HepG2 (cell line): ENCODE data around the gene LRRC45. TPM values are rescaled to one million over a fixed set of nuclear protein-coding genes. Genes with fewer than 3 reads are reported as not detected.
A peak's percentile ranks its signal among the peaks of the same experiment; 100 is the strongest.

Experiments
- CCDC6 ChIP-seq: sonication (generic); formaldehyde crosslinking; IDR thresholded peaks from 2 replicates; pipeline ENCODE4 v1.8.1; 2022; ENCODE audit warnings: mild to moderate bottlenecking, missing genetic modification reagents, moderate library complexity
- CHD2 ChIP-seq: IDR thresholded peaks from 2 replicates; pipeline ENCODE4 v1.6.1; 2011; ENCODE audit warnings: low read depth, low read length, improper control_type of control experiment
- DMAP1 ChIP-seq: IDR thresholded peaks from 2 replicates; pipeline ENCODE4 v1.6.1; 2016
- GATA4 ChIP-seq: sonication (generic); IDR thresholded peaks from 2 replicates; pipeline ENCODE4 v1.6.1; 2016; ENCODE audit warnings: antibody characterized with exemption, low read depth, borderline replicate concordance
- HNRNPH1 ChIP-seq: fragments of 200-400 bp; formaldehyde crosslinking; optimal IDR thresholded peaks from 2 replicates; pipeline ENCODE3; 2017; ENCODE audit warnings: mild to moderate bottlenecking, low read depth, low read length
- PCBP2 ChIP-seq: fragments of 200-400 bp; formaldehyde crosslinking; optimal IDR thresholded peaks from 2 replicates; pipeline ENCODE3; 2018; ENCODE audit warnings: low read length, low read depth; ENCODE audit not compliant: poor library complexity, severe bottlenecking
- POLR2A ChIP-seq, 2 experiments: IDR thresholded peaks; 2 replicates each; pipeline ENCODE4 v1.6.1; 2011; ENCODE audit warnings: low read depth in 2 of 2, low read length in 2 of 2, mild to moderate bottlenecking in 1 of 2, moderate library complexity in 1 of 2; ENCODE audit not compliant: insufficient read depth in 1 of 2
- POLR2AphosphoS5 ChIP-seq: IDR thresholded peaks from 2 replicates; pipeline ENCODE4 v1.6.1; 2012; ENCODE audit warnings: low read depth, low read length
- PRPF4 ChIP-seq: fragments of 200-400 bp; formaldehyde crosslinking; IDR thresholded peaks from 2 replicates; pipeline ENCODE4 v1.6.1; 2016; ENCODE audit warnings: low read length, low read depth; ENCODE audit not compliant: poor library complexity, severe bottlenecking
- RFX5 ChIP-seq: IDR thresholded peaks from 2 replicates; pipeline ENCODE4 v1.6.1; 2011; ENCODE audit warnings: low read depth, low read length, improper control_type of control experiment
- SIX4 ChIP-seq: sonication (generic); formaldehyde crosslinking; IDR thresholded peaks from 2 replicates; pipeline ENCODE4 v1.4.0; 2020; ENCODE audit warnings: missing genetic modification reagents
- SP4 ChIP-seq: sonication (generic); formaldehyde crosslinking; IDR thresholded peaks from 2 replicates; pipeline ENCODE4 v1.8.1; 2023; ENCODE audit warnings: mild to moderate bottlenecking, missing genetic modification reagents
- SYNCRIP ChIP-seq: fragments of 200-400 bp; formaldehyde crosslinking; IDR thresholded peaks from 2 replicates; pipeline ENCODE4 v1.6.1; 2018; ENCODE audit warnings: mild to moderate bottlenecking, low read depth, low read length; ENCODE audit not compliant: insufficient read depth
- TBL1XR1 ChIP-seq: fragments of 150-350 bp; IDR thresholded peaks from 2 replicates; pipeline ENCODE4 v1.6.1; 2014; ENCODE audit warnings: borderline replicate concordance, low read length; ENCODE audit not compliant: partially characterized antibody
- ZNF12 ChIP-seq: sonication (generic); formaldehyde crosslinking; IDR thresholded peaks from 2 replicates; pipeline ENCODE4 v1.5.0; 2020; ENCODE audit warnings: missing genetic modification reagents
- ZNF20 ChIP-seq: sonication (generic); formaldehyde crosslinking; IDR thresholded peaks from 2 replicates; pipeline ENCODE4 v1.4.0; 2020; ENCODE audit warnings: mild to moderate bottlenecking, moderate library complexity, missing genetic modification reagents
- ZNF382 ChIP-seq: sonication (generic); formaldehyde crosslinking; IDR thresholded peaks from 2 replicates; pipeline ENCODE4 v1.5.0; 2020; ENCODE audit warnings: missing genetic modification reagents, mild to moderate bottlenecking, borderline replicate concordance
- ZNF431 ChIP-seq: sonication (generic); formaldehyde crosslinking; IDR thresholded peaks from 2 replicates; pipeline ENCODE4 v1.9.0; 2022; ENCODE audit warnings: missing genetic modification reagents, low read depth, mild to moderate bottlenecking, borderline replicate concordance
- ZNF615 ChIP-seq: sonication (generic); formaldehyde crosslinking; IDR thresholded peaks from 2 replicates; pipeline ENCODE4 v1.5.0; 2020; ENCODE audit warnings: mild to moderate bottlenecking, missing genetic modification reagents, borderline replicate concordance
- ZNF768 ChIP-seq: sonication (generic); formaldehyde crosslinking; IDR thresholded peaks from 2 replicates; pipeline ENCODE4 v1.4.0; 2020; ENCODE audit warnings: missing genetic modification reagents
- ZNF773 ChIP-seq: sonication (generic); formaldehyde crosslinking; IDR thresholded peaks from 2 replicates; pipeline ENCODE4 v1.4.0; 2020; ENCODE audit warnings: missing genetic modification reagents, borderline replicate concordance
- ZNF781 ChIP-seq: sonication (generic); formaldehyde crosslinking; IDR thresholded peaks from 2 replicates; pipeline ENCODE4 v1.5.1; 2020; ENCODE audit warnings: borderline replicate concordance, mild to moderate bottlenecking, missing genetic modification reagents; ENCODE audit errors: not compliant biosample characterization
- ZSCAN29 ChIP-seq: sonication (generic); formaldehyde crosslinking; conservative IDR thresholded peaks from 2 replicates; pipeline ENCODE4 v1.4.0; 2020; ENCODE audit warnings: mild to moderate bottlenecking, missing genetic modification reagents
- polyA plus RNA-seq, 8 experiments: library from polyadenylated mRNA; depleted of rRNA in 3 of 8; stranded (reverse) in 7 of 8; unstranded in 1 of 8; fragments of >200 nt; fragmentation: Illumina TruSeq in 4 of 8; extraction: Trizol in 4 of 8; gene quantifications; 2 replicates each; pipeline versions ENCODE4 v1.2.1 to v1.2.3, GENCODE V29; 2011 to 2016; ENCODE audit warnings: low read depth in 4 of 8, missing spikeins in 1 of 8, mixed read lengths in 1 of 8; ENCODE audit not compliant: insufficient read depth in 1 of 8
- total RNA-seq, 5 experiments: library from RNA; depleted of rRNA; stranded (reverse); fragments of >200 nt; fragmentation: Illumina TruSeq; extraction: Trizol; gene quantifications; 2 replicates each; pipeline ENCODE4 v1.2.3, GENCODE V29; 2016; ENCODE audit warnings: low read depth in 1 of 5
- TF ChIP-seq, protein P1 (sequence below): sonication (generic); formaldehyde crosslinking; IDR thresholded peaks from 2 replicates; pipeline ENCODE4 v1.8.0; 2023; ENCODE audit warnings: mild to moderate bottlenecking, missing genetic modification reagents
- TF ChIP-seq, protein P2 (sequence below): sonication (generic); formaldehyde crosslinking; IDR thresholded peaks from 2 replicates; pipeline ENCODE4 v1.4.0; 2020; ENCODE audit warnings: mild to moderate bottlenecking, missing genetic modification reagents

Gene LRRC45
- total and polyA plus RNA-seq, 2 of the 13 experiments (the other 11 are each of a cell fraction or from before 2014, with no cell fraction given) = 11.6 to 48.1 TPM

DNA sequence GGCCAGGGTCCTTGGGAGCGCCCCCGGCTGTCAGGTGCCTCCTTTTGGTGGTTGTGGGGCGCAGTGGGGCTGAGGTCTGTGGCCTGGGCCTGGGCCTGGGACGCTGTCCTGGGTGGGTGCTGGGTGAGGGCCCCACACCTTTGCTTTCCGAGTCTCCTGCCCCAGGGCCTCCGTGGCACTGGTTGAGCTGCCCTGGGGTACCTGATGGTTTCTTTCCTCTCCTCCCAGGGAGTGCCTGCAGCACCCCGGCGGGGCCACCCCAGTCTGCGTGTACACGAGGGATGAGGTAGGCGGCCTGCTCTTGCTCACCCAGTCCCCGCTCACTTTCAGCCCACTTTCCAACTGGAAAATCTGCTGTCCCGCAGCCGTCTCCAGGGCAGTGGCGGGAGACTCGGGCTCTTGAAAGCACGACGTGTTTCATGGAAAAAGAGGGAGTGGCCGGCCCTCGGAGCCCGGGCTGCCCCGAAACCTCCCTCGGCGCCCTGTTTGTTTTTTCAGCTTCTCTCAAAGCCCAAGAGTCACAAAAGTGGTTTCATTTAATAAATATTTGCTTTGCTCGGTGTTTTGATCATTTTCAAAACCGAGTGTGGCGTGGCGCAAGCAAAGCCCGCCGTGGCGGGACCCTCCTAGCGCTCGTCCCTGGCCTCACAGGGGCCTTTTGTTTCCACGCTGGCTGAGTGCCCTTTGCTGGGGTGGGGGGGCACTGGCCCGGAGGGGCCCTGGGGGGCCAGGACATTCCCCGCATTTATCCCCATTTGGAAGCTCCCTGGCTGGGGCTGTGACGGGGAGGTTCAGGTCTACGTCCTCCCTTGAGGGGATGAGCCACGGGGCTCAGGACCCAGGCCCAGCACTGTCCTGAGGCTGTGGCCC is 28.3 kb upstream of the LRRC45 start (continued):
- no peak for TF ChIP-seq ZNF615 (CRISPR knock-in tag)
- peak; percentile 13; the same call in 1 of the 2 replicates for TF ChIP-seq RFX5
- TF ChIP-seq SIX4 = no peak
- peak; percentile 34 for TF ChIP-seq HNRNPH1
- no peak; the same call in 1 of the 2 replicates for TF ChIP-seq ZNF768
- no peak; the same call in 1 of the 2 replicates for TF ChIP-seq DMAP1 (CRISPR knock-in tag)
- peak; percentile 65 for TF ChIP-seq TBL1XR1
- TF ChIP-seq GATA4 = no peak
- TF ChIP-seq SYNCRIP = no peak
- peak; percentile 39; the same call in 1 of the 2 replicates for TF ChIP-seq CHD2
- TF ChIP-seq ZNF12 = peak; percentile 11; the same call in 1 of the 2 replicates
- TF ChIP-seq ZNF20 (CRISPR knock-in tag) = 0 out of 2 replicates have a peak, but pooled peaks have one; percentile 36
- TF ChIP-seq ZNF382 (CRISPR knock-in tag) = no peak
- peak; percentile 55 for TF ChIP-seq POLR2AphosphoS5
- TF ChIP-seq, protein P1, sequence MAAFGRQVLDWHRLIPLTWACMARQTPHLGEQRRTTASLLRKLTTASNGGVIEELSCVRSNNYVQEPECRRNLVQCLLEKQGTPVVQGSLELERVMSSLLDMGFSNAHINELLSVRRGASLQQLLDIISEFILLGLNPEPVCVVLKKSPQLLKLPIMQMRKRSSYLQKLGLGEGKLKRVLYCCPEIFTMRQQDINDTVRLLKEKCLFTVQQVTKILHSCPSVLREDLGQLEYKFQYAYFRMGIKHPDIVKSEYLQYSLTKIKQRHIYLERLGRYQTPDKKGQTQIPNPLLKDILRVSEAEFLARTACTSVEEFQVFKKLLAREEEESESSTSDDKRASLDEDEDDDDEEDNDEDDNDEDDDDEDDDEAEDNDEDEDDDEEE (CRISPR knock-in tag) = no peak
- TF ChIP-seq SP4 (CRISPR knock-in tag) = no peak
- no peak for TF ChIP-seq ZNF781
- no peak; the same call in 1 of the 2 replicates for TF ChIP-seq ZNF773
- TF ChIP-seq PCBP2 = no peak
- no peak for TF ChIP-seq PRPF4
- TF ChIP-seq POLR2A (IDR thresholded peaks at IDR 0.05; ENCODE audit: insufficient read depth in 1 of 2, low read depth in 2 of 2, low read length in 2 of 2) = 0 out of 4 replicates have a peak, but pooled peaks of 1 of the 2 experiments have one; percentile 16
- TF ChIP-seq, protein P2, sequence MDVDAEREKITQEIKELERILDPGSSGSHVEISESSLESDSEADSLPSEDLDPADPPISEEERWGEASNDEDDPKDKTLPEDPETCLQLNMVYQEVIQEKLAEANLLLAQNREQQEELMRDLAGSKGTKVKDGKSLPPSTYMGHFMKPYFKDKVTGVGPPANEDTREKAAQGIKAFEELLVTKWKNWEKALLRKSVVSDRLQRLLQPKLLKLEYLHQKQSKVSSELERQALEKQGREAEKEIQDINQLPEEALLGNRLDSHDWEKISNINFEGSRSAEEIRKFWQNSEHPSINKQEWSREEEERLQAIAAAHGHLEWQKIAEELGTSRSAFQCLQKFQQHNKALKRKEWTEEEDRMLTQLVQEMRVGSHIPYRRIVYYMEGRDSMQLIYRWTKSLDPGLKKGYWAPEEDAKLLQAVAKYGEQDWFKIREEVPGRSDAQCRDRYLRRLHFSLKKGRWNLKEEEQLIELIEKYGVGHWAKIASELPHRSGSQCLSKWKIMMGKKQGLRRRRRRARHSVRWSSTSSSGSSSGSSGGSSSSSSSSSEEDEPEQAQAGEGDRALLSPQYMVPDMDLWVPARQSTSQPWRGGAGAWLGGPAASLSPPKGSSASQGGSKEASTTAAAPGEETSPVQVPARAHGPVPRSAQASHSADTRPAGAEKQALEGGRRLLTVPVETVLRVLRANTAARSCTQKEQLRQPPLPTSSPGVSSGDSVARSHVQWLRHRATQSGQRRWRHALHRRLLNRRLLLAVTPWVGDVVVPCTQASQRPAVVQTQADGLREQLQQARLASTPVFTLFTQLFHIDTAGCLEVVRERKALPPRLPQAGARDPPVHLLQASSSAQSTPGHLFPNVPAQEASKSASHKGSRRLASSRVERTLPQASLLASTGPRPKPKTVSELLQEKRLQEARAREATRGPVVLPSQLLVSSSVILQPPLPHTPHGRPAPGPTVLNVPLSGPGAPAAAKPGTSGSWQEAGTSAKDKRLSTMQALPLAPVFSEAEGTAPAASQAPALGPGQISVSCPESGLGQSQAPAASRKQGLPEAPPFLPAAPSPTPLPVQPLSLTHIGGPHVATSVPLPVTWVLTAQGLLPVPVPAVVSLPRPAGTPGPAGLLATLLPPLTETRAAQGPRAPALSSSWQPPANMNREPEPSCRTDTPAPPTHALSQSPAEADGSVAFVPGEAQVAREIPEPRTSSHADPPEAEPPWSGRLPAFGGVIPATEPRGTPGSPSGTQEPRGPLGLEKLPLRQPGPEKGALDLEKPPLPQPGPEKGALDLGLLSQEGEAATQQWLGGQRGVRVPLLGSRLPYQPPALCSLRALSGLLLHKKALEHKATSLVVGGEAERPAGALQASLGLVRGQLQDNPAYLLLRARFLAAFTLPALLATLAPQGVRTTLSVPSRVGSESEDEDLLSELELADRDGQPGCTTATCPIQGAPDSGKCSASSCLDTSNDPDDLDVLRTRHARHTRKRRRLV = no peak; the same call in 1 of the 2 replicates
- no peak for TF ChIP-seq ZNF431 (CRISPR knock-in tag)
- no peak for TF ChIP-seq ZSCAN29 (CRISPR knock-in tag)
- peak; percentile 47 for TF ChIP-seq CCDC6 (CRISPR knock-in tag)
